Measurements from ENCODE around the gene NRM. TPM values are rescaled to one million over a fixed set of nuclear protein-coding genes. Genes with fewer than 3 reads are reported as not detected.

Gene NRM
- total RNA-seq, 1 donor from 2014 or later = 35.5 TPM

DNA sequence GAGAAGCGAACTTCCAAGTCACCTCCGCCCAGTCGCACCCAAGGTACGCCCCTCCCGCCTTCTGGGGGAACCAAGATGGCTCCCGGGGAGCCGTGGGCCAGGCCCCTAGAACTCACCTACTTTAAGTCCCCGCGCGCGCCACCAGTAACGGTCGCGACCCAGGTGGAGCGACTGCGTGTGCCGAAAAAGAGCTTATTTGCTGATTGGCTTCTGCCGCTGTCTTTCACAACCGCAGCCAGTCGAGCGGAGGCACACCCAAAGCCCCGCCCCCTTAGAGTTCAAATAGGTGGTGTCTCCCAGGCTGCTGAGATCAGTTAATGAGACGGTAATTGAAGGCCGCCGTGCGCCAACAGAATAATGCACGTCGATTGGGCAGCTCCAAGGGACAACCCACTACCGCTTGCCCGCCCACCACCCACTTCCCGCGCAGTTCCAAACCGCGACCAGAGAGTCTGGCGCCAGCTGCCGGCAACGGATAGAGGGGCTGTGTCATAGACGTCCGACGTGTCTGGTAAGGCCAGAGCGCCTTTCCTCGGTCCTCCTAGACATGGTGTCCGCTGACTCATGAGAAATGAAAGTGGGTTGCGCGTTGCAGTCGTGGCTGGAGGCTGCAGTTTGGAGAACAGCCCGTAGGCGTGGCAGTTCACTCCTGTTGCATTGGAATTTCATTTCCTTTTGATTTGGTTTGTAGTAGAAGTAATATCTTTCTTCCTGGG lies 26.5 kb upstream of the NRM start, which contains the start of gene MDC1:
Gene MDC1, minus strand, starts transcription at position 153 of the 716 bp plus-strand sequence. CDS start 2,106 bp downstream, outside the sequence.
- Mint-ChIP-seq H3K27ac (peak within 1 kb of the TSS; percentile 99), H3K4me3 (ENCODE audit: low read depth) (peak within 1 kb of the TSS; percentile 99), H3K36me3 (ENCODE audit: insufficient read depth) (peaks cover 30% of the 10 kb centered on the region), H3K9me3 (ENCODE audit: low read depth) (peaks cover 3% of the 10 kb centered on the region), H3K4me1 (ENCODE audit: low read depth) (peaks cover 26% of the 10 kb centered on the region), H3K27me3 (no peaks in the 10 kb centered on the region)
- DNase-seq (ENCODE audit: low spot score, unreplicated experiment) = peak; percentile 95
- TF ChIP-seq, protein P1, sequence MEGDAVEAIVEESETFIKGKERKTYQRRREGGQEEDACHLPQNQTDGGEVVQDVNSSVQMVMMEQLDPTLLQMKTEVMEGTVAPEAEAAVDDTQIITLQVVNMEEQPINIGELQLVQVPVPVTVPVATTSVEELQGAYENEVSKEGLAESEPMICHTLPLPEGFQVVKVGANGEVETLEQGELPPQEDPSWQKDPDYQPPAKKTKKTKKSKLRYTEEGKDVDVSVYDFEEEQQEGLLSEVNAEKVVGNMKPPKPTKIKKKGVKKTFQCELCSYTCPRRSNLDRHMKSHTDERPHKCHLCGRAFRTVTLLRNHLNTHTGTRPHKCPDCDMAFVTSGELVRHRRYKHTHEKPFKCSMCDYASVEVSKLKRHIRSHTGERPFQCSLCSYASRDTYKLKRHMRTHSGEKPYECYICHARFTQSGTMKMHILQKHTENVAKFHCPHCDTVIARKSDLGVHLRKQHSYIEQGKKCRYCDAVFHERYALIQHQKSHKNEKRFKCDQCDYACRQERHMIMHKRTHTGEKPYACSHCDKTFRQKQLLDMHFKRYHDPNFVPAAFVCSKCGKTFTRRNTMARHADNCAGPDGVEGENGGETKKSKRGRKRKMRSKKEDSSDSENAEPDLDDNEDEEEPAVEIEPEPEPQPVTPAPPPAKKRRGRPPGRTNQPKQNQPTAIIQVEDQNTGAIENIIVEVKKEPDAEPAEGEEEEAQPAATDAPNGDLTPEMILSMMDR (IDR thresholded peaks at IDR 0.05; ENCODE audit: unreplicated experiment) = peak; percentile 39

DNA sequence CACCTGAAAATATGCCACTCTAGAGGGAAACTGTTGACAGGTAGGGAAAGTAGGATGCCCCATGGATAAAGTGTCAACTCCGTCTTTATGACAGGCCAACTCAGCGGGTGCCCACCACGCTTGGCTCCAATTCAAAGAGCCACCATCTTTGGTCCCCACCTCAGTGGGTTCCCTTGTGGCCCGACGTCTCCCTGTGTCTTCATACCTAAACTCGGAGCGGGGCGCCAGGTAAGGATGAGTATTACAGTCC lies 26.0 kb upstream of the NRM start:
- peaks cover 26% of the 10 kb centered on the region for H3K4me1 Mint-ChIP-seq (ENCODE audit: low read depth)
- H3K9me3 Mint-ChIP-seq (ENCODE audit: low read depth) = peaks cover 3% of the 10 kb centered on the region
- H3K27ac Mint-ChIP-seq = peak overlapping the region; percentile 99
- no peak for DNase-seq (ENCODE audit: low spot score, unreplicated experiment)
- H3K4me3 Mint-ChIP-seq (ENCODE audit: low read depth) = peak overlapping the region; percentile 99
- no peaks in the 10 kb centered on the region for H3K27me3 Mint-ChIP-seq
- H3K36me3 Mint-ChIP-seq (ENCODE audit: insufficient read depth) = peaks cover 32% of the 10 kb centered on the region
- TF ChIP-seq, protein P1 (IDR thresholded peaks at IDR 0.05; ENCODE audit: unreplicated experiment) = no peak

DNA sequence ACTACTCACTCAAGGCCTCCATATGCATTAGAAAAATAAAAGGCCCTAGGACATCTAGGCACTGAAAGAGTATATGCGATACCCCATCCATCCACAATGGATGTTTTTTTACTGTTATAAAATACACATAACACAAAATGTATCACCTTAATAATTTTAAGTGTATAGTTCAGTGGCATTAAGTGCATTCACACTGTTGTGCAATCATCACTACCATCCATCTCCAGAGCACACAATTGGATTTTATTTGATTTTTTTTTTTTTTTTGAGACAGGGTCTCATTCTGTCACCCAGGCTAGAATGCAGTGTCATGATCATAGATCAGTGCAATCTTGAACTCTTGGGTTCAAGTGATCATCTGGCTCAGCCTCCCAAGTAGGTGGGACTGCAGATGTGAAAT lies 23.5 kb upstream of the NRM start:
- no peak overlapping the region for H3K4me3 Mint-ChIP-seq (ENCODE audit: low read depth)
- no peak for DNase-seq (ENCODE audit: low spot score, unreplicated experiment)
- H3K27ac Mint-ChIP-seq = no peak overlapping the region
- peaks cover 31% of the 10 kb centered on the region for H3K36me3 Mint-ChIP-seq (ENCODE audit: insufficient read depth)
- no peaks in the 10 kb centered on the region for H3K27me3 Mint-ChIP-seq
- peaks cover 3% of the 10 kb centered on the region for H3K9me3 Mint-ChIP-seq (ENCODE audit: low read depth)
- TF ChIP-seq, protein P1 (IDR thresholded peaks at IDR 0.05; ENCODE audit: unreplicated experiment) = no peak
- H3K4me1 Mint-ChIP-seq (ENCODE audit: low read depth) = peaks cover 20% of the 10 kb centered on the region

DNA sequence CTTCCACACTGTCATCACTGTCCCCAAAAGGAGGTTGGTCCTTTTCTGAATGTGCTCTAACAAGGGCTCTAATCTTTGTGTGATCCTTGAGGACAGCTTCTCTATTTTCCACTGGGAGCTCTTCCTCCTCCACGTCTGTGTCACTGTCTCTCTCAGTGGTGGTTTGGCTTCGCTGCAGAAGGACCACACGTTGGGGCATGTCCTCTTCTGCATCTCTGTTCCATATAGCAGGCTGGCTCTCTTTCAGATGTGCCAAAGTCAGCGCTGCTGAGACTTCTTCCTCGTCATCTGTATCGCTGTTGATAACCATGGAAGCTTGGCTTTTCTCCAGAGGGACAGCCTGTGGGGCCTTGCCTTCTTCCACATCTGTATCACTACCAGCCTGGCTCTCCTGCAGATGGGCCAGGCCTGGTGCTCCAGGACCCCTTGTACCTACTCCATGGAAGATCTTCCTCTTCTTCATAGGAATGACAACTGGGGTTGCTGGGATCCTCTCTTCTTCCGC lies 21.7 kb upstream of the NRM start:
- Mint-ChIP-seq H3K36me3 (ENCODE audit: insufficient read depth) (peaks cover 31% of the 10 kb centered on the region), H3K4me3 (ENCODE audit: low read depth) (no peak overlapping the region), H3K27ac (no peak overlapping the region), H3K27me3 (no peaks in the 10 kb centered on the region), H3K9me3 (ENCODE audit: low read depth) (peaks cover under 1% of the 10 kb centered on the region), H3K4me1 (ENCODE audit: low read depth) (peaks cover 11% of the 10 kb centered on the region)
- no peak for DNase-seq (ENCODE audit: low spot score, unreplicated experiment)
- TF ChIP-seq, protein P1 (IDR thresholded peaks at IDR 0.05; ENCODE audit: unreplicated experiment) = no peak

DNA sequence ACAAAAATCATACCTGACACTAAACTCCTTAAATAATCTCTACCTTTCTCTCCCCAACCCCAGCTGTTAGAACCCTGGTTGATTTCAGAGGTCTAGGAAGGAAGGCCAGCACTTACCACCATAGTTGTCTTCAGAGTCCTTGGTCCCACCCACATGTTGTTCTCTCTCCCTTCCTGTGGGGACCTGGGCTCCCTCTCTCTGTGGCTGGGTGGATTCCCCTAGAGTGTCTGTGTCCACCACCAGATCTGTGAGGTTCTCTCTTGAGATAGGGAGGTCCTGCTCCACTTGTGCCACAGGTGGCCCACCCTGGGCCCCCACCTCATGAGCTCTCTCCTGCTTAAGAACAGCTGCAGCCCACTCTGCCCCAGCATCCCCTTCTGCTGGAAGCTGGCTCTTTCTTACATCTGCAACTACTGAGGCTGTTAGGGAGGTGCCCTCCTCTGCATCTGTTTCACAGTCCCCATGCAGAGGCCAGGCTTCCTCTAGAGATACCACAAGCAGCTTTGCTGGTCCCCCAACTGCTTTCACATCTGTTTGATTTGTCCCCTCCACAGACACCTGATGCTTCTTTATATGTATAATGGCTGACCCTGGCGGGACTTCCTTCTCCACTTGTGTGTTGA lies 21.1 kb upstream of the NRM start:
- Mint-ChIP-seq H3K36me3 (ENCODE audit: insufficient read depth) (peaks cover 34% of the 10 kb centered on the region), H3K27me3 (no peaks in the 10 kb centered on the region), H3K27ac (no peak overlapping the region), H3K4me1 (ENCODE audit: low read depth) (peaks cover 7% of the 10 kb centered on the region), H3K9me3 (ENCODE audit: low read depth) (no peaks in the 10 kb centered on the region), H3K4me3 (ENCODE audit: low read depth) (no peak overlapping the region)
- no peak for DNase-seq (ENCODE audit: low spot score, unreplicated experiment)
- TF ChIP-seq, protein P1 (IDR thresholded peaks at IDR 0.05; ENCODE audit: unreplicated experiment) = no peak

All from progenitor cell of endocrine pancreas (in vitro differentiated cells).